HepG2 (cell line): ENCODE results near the gene IL15RA. TPM values are rescaled to one million over a fixed set of nuclear protein-coding genes. Genes with fewer than 3 reads are reported as not detected.
A peak's percentile ranks its signal among the peaks of the same experiment; 100 is the strongest.

Source experiments
- CEBPG ChIP-seq: IDR thresholded peaks from 2 replicates; pipeline ENCODE4 v1.6.1; 2016
- GATA4 ChIP-seq: sonication (generic); IDR thresholded peaks from 2 replicates; pipeline ENCODE4 v1.6.1; 2016; ENCODE audit warnings: antibody characterized with exemption, low read depth, borderline replicate concordance
- HNF4G ChIP-seq, 2 experiments: sonication (generic) in 1 of 2; formaldehyde crosslinking in 1 of 2; IDR thresholded peaks; 2 replicates each; pipeline versions ENCODE4 v1.4.0 to v1.6.1; 2011 to 2020; ENCODE audit warnings: borderline replicate concordance in 2 of 2, low read depth in 2 of 2, mild to moderate bottlenecking in 2 of 2, low read length in 1 of 2, missing genetic modification reagents in 1 of 2, moderate library complexity in 1 of 2
- HNRNPK ChIP-seq: fragments of 200-400 bp; formaldehyde crosslinking; IDR thresholded peaks from 2 replicates; pipeline ENCODE4 v1.6.1; 2018; ENCODE audit warnings: low read length, low read depth, moderate library complexity, mild to moderate bottlenecking; ENCODE audit not compliant: poor library complexity, severe bottlenecking
- IRX3 ChIP-seq: sonication (generic); formaldehyde crosslinking; IDR thresholded peaks from 2 replicates; pipeline ENCODE4 v1.8.1; 2023; ENCODE audit warnings: mild to moderate bottlenecking, low read depth, missing genetic modification reagents, borderline replicate concordance
- SMARCE1 ChIP-seq: fragments of 450-650 bp; IDR thresholded peaks from 2 replicates; pipeline ENCODE4 v1.6.1; 2017; ENCODE audit warnings: borderline replicate concordance
- SP2 ChIP-seq: sonication (generic); formaldehyde crosslinking; IDR thresholded peaks from 2 replicates; pipeline ENCODE4 v1.5.1; 2020; ENCODE audit warnings: mild to moderate bottlenecking, missing genetic modification reagents
- TCF12 ChIP-seq, 2 experiments: fragments of 450-650 bp in 1 of 2; sonication (generic) in 1 of 2; formaldehyde crosslinking in 1 of 2; IDR thresholded peaks; 2 replicates each; pipeline versions ENCODE4 v1.6.1 to v1.8.0; 2017 to 2022; ENCODE audit warnings: antibody characterized with exemption in 1 of 2, mild to moderate bottlenecking in 1 of 2, missing genetic modification reagents in 1 of 2, moderate library complexity in 1 of 2
- YEATS2 ChIP-seq: sonication (generic); formaldehyde crosslinking; IDR thresholded peaks from 2 replicates; pipeline ENCODE4 v1.4.0; 2020; ENCODE audit warnings: missing genetic modification reagents, borderline replicate concordance
- ZNF30 ChIP-seq: sonication (generic); formaldehyde crosslinking; IDR thresholded peaks from 2 replicates; pipeline ENCODE4 v1.5.0; 2020; ENCODE audit warnings: mild to moderate bottlenecking, missing genetic modification reagents
- ZNF335 ChIP-seq: sonication (generic); formaldehyde crosslinking; IDR thresholded peaks from 2 replicates; pipeline ENCODE4 v1.4.0; 2020; ENCODE audit warnings: missing genetic modification reagents
- ZNF564 ChIP-seq: sonication (generic); formaldehyde crosslinking; IDR thresholded peaks from 2 replicates; pipeline ENCODE4 v1.8.1; 2023; ENCODE audit warnings: mild to moderate bottlenecking, missing genetic modification reagents
- ZNF652 ChIP-seq: IDR thresholded peaks from 2 replicates; pipeline ENCODE4 v1.6.1; 2016; ENCODE audit warnings: low read depth, borderline replicate concordance
- polyA plus RNA-seq, 8 experiments: library from polyadenylated mRNA; depleted of rRNA in 3 of 8; stranded (reverse) in 7 of 8; unstranded in 1 of 8; fragments of >200 nt; fragmentation: Illumina TruSeq in 4 of 8; extraction: Trizol in 4 of 8; gene quantifications; 2 replicates each; pipeline versions ENCODE4 v1.2.1 to v1.2.3, GENCODE V29; 2011 to 2016; ENCODE audit warnings: low read depth in 4 of 8, missing spikeins in 1 of 8, mixed read lengths in 1 of 8; ENCODE audit not compliant: insufficient read depth in 1 of 8
- total RNA-seq, 5 experiments: library from RNA; depleted of rRNA; stranded (reverse); fragments of >200 nt; fragmentation: Illumina TruSeq; extraction: Trizol; gene quantifications; 2 replicates each; pipeline ENCODE4 v1.2.3, GENCODE V29; 2016; ENCODE audit warnings: low read depth in 1 of 5
- TF ChIP-seq, protein P1 (sequence below): sonication (generic); formaldehyde crosslinking; IDR thresholded peaks from 2 replicates; pipeline ENCODE4 v1.4.0; 2020; ENCODE audit warnings: missing genetic modification reagents
- TF ChIP-seq, protein P2 (sequence below): IDR thresholded peaks from 2 replicates; pipeline ENCODE4 v1.4.0; 2020; ENCODE audit warnings: mild to moderate bottlenecking, missing genetic modification reagents
- TF ChIP-seq, protein P3 (sequence below): sonication (generic); formaldehyde crosslinking; IDR thresholded peaks from 2 replicates; pipeline ENCODE4 v1.5.1; 2020; ENCODE audit warnings: mild to moderate bottlenecking, moderate library complexity, missing genetic modification reagents

IL15RA gene
- total and polyA plus RNA-seq, 2 of the 13 experiments (the other 11 are each of a cell fraction or from before 2014, with no cell fraction given) = 0.53 to 0.77 TPM

DNA sequence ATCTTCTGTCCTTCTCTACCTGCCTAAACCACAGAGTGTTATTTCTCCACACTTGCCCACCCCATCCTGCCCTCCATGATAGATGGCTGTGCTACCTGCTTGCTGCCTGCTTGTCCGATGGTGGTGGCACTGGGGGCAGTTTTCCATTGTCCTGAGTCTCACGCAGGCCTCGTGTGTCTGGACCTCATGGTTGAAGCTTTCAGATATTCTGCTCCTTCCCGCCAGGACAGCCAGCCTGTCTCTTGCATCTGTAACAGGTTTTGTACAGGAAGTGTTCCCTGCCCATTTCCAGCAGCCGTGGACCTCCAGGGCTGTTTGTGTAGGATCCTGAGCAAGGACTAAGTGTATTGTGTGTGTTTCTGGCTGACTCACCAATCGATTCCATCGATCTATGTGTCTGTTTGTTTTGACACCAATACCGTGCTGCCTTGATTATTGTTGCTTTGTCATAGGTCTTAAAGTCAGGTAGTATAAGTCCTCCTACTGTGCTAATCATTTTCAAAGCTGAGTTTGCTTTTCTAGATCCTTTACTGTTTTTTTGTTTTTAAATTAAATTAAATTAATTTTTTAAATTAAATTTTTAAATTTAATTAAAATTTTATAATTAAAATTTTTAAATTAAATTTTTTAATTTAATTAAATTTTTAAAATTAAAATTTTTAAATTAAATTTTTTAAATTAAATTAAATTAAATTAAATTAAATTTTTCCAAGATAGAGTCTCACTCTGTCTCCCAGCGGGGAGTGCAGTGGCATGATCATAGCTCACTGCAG is 8.5 kb downstream of the IL15RA start (continued):
- TF ChIP-seq CEBPG (peak; percentile 26; the same call in 1 of the 2 replicates), SMARCE1 (peak; percentile 81; the same call in 1 of the 2 replicates), ZNF652 (CRISPR knock-in tag) (peak; percentile 51; the same call in 1 of the 2 replicates), SP2 (CRISPR knock-in tag) (no peak), IRX3 (CRISPR knock-in tag) (no peak), ZNF335 (0 out of 2 replicates have a peak, but pooled peaks have one; percentile 17), ZNF564 (0 out of 2 replicates have a peak, but pooled peaks have one; percentile 27), YEATS2 (CRISPR knock-in tag) (peak; percentile 62; the same call in 1 of the 2 replicates), ZNF30 (CRISPR knock-in tag) (no peak), TCF12 (IDR thresholded peaks at IDR 0.05) (no peak), TCF12 (CRISPR knock-in tag; IDR thresholded peaks at IDR 0.05) (no peak), HNRNPK (no peak), HNF4G (IDR thresholded peaks at IDR 0.05; ENCODE audit: borderline replicate concordance, low read depth, low read length) (0 out of 2 replicates have a peak, but pooled peaks have one; percentile 12), HNF4G (CRISPR knock-in tag; IDR thresholded peaks at IDR 0.05; ENCODE audit: borderline replicate concordance, low read depth) (no peak; the same call in 1 of the 2 replicates), GATA4 (no peak)
- TF ChIP-seq, protein P1, sequence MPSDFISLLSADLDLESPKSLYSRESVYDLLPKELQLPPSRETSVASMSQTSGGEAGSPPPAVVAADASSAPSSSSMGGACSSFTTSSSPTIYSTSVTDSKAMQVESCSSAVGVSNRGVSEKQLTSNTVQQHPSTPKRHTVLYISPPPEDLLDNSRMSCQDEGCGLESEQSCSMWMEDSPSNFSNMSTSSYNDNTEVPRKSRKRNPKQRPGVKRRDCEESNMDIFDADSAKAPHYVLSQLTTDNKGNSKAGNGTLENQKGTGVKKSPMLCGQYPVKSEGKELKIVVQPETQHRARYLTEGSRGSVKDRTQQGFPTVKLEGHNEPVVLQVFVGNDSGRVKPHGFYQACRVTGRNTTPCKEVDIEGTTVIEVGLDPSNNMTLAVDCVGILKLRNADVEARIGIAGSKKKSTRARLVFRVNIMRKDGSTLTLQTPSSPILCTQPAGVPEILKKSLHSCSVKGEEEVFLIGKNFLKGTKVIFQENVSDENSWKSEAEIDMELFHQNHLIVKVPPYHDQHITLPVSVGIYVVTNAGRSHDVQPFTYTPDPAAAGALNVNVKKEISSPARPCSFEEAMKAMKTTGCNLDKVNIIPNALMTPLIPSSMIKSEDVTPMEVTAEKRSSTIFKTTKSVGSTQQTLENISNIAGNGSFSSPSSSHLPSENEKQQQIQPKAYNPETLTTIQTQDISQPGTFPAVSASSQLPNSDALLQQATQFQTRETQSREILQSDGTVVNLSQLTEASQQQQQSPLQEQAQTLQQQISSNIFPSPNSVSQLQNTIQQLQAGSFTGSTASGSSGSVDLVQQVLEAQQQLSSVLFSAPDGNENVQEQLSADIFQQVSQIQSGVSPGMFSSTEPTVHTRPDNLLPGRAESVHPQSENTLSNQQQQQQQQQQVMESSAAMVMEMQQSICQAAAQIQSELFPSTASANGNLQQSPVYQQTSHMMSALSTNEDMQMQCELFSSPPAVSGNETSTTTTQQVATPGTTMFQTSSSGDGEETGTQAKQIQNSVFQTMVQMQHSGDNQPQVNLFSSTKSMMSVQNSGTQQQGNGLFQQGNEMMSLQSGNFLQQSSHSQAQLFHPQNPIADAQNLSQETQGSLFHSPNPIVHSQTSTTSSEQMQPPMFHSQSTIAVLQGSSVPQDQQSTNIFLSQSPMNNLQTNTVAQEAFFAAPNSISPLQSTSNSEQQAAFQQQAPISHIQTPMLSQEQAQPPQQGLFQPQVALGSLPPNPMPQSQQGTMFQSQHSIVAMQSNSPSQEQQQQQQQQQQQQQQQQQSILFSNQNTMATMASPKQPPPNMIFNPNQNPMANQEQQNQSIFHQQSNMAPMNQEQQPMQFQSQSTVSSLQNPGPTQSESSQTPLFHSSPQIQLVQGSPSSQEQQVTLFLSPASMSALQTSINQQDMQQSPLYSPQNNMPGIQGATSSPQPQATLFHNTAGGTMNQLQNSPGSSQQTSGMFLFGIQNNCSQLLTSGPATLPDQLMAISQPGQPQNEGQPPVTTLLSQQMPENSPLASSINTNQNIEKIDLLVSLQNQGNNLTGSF (CRISPR knock-in tag) = peak; percentile 37; the same call in 1 of the 2 replicates
- TF ChIP-seq, protein P2, sequence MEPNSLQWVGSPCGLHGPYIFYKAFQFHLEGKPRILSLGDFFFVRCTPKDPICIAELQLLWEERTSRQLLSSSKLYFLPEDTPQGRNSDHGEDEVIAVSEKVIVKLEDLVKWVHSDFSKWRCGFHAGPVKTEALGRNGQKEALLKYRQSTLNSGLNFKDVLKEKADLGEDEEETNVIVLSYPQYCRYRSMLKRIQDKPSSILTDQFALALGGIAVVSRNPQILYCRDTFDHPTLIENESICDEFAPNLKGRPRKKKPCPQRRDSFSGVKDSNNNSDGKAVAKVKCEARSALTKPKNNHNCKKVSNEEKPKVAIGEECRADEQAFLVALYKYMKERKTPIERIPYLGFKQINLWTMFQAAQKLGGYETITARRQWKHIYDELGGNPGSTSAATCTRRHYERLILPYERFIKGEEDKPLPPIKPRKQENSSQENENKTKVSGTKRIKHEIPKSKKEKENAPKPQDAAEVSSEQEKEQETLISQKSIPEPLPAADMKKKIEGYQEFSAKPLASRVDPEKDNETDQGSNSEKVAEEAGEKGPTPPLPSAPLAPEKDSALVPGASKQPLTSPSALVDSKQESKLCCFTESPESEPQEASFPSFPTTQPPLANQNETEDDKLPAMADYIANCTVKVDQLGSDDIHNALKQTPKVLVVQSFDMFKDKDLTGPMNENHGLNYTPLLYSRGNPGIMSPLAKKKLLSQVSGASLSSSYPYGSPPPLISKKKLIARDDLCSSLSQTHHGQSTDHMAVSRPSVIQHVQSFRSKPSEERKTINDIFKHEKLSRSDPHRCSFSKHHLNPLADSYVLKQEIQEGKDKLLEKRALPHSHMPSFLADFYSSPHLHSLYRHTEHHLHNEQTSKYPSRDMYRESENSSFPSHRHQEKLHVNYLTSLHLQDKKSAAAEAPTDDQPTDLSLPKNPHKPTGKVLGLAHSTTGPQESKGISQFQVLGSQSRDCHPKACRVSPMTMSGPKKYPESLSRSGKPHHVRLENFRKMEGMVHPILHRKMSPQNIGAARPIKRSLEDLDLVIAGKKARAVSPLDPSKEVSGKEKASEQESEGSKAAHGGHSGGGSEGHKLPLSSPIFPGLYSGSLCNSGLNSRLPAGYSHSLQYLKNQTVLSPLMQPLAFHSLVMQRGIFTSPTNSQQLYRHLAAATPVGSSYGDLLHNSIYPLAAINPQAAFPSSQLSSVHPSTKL = peak; percentile 96
- TF ChIP-seq, protein P3, sequence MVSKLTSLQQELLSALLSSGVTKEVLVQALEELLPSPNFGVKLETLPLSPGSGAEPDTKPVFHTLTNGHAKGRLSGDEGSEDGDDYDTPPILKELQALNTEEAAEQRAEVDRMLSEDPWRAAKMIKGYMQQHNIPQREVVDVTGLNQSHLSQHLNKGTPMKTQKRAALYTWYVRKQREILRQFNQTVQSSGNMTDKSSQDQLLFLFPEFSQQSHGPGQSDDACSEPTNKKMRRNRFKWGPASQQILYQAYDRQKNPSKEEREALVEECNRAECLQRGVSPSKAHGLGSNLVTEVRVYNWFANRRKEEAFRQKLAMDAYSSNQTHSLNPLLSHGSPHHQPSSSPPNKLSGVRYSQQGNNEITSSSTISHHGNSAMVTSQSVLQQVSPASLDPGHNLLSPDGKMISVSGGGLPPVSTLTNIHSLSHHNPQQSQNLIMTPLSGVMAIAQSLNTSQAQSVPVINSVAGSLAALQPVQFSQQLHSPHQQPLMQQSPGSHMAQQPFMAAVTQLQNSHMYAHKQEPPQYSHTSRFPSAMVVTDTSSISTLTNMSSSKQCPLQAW (CRISPR knock-in tag) = 0 out of 2 replicates have a peak, but pooled peaks have one; percentile 36
